8988T (cell line): ENCODE data around the gene NELFB.

Source experiments
- DNase-seq: peaks from one replicate; pipeline ENCODE4 v3.0.0; 2011

Gene NELFB

DNA sequence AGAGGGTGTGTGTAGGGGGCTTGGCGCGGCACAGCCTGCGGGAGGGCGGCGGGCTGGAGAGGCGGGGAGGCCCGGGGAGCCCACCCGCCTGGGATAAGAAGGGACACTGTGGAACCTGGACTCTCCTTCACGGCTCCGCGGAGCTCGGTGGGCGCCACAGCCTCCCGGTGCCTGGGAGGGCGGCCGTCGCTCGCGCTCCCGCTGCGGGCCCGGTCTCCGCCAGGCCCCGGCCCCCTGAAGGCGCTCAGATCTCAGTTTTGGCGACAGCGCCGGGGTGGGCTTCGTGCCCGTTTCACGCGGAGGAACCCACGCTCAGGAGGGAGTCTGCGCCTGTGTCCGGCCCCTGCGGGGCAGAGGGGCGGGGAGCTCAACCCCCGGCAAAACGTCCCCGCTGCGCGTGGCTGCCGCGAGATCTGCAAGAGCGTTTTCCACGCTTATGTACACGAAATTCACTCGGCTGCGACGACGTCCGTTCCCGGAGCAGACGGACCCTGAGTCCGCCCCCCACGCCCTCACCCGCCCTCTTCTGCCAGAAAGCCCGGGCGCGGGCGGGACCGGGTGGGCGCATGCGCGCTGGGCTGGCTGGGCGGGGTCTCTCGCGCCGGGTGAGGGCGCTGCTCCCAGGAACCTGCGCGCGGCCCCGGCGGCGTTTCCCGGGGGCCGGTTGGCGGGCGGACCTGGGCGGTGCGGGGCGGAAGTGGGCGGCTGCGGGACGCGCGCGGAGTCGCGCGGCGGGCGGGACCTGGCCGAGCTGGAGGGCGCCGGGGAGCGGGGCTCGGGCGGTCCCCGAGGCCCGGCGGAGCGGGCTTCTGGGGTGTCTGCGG is at the start of gene NELFB:
Gene NELFB (plus strand): TSS at position 704 of the 824 bp plus-strand sequence.
- DNase-seq, result peak; percentile 100

DNA sequence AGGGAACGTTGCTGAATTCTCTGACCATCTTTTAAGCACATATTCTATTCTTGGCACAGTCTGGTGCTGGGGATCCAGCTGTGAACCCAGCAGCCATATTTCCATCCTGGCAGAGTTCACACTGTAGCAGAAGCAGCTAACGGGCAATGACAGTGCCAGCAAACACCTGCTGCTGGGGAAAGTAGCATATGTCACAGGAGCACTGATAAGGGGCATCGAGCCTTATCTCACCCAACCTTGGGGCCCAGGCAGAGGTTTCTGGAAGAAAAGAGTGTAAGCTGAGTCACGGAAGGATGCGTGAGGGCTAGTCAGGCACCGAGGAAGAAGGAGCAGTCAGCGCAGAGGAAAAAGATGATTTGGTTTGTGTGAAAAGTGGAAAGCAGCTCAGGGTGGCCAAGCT is 48.5 kb upstream of the NELFB start:
- DNase-seq, result no peak

- no peak for DNase-seq
Measured at GRCh38 chr9:137211532-137211931, 43.6 kb upstream of the NELFB start.

GRCh38 chr9:137212520-137212919 is 42.6 kb upstream of the NELFB start:
- DNase-seq, result peak; percentile 79

- peak; percentile 90 for DNase-seq
Measured at GRCh38 chr9:137213160-137214060, 41.7 kb upstream of the NELFB start.

GRCh38 chr9:137214620-137215019 is 40.5 kb upstream of the NELFB start:
- no peak for DNase-seq

DNA sequence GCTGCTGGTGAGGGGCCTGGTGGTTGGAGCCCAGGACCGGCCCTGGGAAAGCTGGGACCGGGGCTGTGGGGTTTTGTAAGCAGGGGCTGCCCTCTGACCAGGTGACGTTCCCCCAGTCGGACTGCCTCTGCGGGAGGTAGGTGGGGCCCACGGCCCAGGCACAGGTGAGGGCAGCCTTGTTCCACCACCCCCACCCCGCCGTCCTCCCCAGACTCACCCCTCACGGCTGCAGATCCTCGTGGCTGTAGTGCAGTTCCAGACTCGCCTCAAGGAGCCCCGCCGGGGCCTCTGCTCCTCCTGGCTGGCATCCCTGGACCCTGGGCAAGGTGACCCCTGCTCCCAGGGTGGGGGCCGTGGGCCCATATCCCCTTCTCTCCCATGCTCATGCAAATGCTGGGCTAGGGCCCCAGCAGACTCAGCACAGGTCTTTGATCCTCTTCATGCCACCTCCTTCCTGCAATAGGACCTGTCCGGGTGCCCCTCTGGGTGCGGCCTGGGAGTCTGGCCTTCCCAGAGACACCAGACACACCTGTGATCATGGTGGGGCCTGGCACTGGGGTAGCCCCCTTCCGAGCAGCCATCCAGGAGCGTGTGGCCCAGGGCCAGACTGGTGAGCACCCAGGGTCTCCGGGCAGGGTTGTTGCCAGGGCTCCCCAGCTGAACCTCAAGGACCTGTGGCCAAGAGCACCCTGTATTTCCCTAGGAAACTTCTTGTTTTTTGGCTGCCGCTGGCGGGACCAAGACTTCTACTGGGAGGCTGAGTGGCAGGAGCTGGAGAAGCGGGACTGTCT is 39.7 kb upstream of the NELFB start:
- peak; percentile 28 for DNase-seq

DNA sequence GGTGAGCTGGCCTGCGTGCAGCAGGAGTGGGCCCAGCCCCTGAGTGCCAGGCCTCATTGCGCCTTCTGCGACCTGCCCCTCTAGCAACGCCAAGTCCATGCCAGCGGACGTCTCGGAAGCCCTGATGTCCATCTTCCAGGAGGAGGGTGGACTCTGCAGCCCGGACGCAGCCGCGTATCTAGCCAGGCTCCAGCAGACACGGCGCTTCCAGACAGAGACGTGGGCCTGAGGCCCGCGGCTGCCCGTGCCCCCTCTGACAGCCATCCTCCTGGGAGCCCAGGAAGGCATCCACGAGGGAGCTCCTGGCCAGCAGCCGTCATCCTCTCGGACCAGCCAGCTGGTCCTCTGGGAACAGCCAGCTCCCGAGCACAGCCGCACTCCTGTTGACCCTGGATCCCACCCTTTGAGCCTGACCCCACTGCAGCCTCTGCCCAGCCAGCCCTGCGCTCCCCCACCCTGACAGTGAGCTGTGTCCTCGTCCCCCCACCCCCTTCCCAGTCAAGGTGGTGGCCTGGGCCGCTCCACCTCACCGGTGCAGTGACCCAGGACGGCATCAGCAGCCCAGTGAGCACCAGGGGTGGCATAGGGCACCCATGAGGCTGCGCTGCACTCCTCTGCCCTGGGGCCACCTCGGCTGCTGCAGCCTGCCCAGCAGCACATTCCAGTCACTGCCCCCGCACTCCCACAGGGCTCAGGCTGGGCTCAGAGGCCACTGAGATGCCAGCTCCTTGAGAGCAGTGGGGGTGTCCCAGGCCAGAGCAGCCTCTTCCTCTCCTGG is 38.8 kb upstream of the NELFB start:
- no peak for DNase-seq

GRCh38 chr9:137217276-137218211 is 37.6 kb upstream of the NELFB start:
- peak; percentile 99 for DNase-seq

- DNase-seq, result no peak
Measured at GRCh38 chr9:137218212-137218753, 36.8 kb upstream of the NELFB start.

DNA sequence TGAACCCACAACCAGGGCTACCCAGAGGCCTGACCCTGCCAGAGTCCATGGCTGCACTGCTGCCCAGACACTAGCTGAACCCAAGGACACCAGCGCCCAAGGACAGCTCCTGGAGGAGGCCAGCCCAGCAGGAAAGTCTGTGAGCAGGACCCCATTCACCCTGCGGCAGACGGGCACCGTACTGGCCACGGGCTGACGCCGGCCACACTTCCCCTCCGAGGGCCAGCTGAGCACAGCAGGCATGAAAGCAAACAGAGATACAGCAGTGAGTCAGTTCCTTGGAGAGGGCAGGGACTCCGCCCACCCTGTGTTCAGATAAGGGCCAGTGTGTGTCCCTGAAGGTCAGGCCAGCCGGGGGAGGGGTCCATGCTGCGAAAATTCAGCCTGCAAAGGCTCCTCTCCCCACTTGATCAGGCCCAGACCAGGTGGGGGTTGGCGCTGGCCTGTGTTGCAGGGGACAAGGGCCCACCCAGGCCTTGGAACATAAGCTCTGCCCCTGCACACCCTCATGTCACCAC is 36.3 kb upstream of the NELFB start:
- no peak for DNase-seq

DNA sequence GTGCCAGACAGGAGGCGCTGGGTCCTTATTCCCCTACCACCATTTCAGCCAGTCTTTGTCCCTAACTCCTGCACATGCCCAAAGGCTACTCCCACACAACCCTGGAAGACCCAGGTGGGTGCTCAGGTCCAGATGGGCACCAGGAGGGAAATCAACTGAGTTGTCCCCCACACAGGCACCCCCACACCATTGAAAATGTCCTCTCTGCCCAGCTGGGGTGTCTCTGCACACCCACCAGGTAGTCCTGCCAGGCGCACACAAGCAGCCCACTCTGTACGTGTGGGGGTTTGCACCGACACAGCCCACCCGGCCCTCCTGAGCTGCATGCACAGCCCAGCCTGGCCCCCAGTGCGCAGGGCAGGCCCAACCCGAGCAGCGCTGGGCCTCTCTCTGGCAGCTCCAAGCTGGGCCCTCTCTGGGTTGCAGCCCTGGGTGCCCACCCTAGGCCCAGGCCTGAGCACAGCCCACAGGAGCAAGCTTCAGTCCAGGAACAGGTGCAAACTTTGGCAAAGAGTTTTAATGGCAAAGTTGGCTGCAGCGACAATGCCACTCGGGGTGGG is 35.3 kb upstream of the NELFB start:
- DNase-seq, result no peak

GRCh38 chr9:137220317-137221094 is 34.6 kb upstream of the NELFB start:
- DNase-seq, result no peak

GRCh38 chr9:137221095-137221505 is 34.0 kb upstream of the NELFB start:
- DNase-seq, result no peak

GRCh38 chr9:137221506-137222111 is 33.5 kb upstream of the NELFB start:
- no peak for DNase-seq

DNA sequence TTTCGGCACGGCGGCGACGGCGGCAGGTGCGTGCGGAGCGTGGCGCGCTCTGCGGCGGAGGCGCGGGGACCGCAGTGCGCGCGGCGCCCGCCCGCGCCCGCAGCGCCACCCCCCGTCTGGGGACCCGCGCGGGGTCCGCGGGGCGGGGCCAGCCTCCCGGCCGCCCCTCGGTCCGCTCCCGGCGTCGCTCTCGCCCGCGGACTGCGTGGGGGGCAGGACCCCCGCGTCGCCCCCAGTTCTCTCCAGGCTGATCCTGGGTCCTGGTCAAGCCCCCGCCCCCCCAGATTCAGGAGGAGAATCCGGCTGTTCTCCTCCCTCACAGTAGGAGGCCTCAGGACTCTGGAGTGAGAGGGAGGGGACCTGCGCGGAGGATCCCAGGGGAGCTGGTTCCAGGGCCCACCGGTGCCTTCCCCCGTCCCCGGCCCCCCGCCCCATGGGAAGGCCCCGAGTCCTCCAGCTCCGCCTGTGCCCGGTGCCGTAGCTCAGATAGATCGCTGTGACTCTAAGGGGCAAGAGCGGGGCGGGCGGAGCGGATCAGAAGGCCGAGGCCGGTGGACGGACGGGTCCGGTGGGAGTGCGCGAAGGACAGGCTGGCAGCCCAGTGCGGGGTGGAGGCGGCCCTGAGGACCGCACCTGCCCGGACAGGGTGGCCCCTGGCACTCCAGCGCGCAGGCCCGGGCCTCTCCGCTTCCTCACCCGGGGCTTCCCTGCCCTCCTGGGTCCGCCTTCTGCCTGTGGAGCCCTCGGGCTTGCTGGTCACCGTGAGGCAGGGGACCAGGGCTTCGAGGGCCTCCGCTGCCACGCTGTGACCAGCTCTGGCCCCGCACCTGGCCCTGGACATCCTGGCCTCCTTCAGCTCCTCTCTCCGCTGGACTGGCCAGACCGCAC is 32.7 kb upstream of the NELFB start, which contains the start of gene RNF208:
Gene RNF208 (minus strand): TSS at position 51 of the 888 bp plus-strand sequence. CDS start 1,028 bp downstream, outside the sequence.
- DNase-seq, result no peak
